ENCODE results near the gene CDC23. TPM values are rescaled to one million over a fixed set of nuclear protein-coding genes. Genes with fewer than 3 reads are reported as not detected.

The CDC23 gene
- total RNA-seq, 4 donors from 2014 or later = 7.7 to 11.7 (median 10.4) TPM

GRCh38 chr5:138230981-138231589 is 18.0 kb upstream of the CDC23 start:
- H3K4me3 ChIP-seq = no peak overlapping the region
- DNase-seq = no peak
- peaks cover 0 to 6% (median 0%) of the 10 kb centered on the region in 3 donors for H3K9me3 ChIP-seq
- no peaks in the 10 kb centered on the region for H3K36me3 ChIP-seq
- no peak overlapping the region for H3K27ac ChIP-seq
- intact Hi-C loops (cut with DNase I; ENCODE audit: low total_unique reads) (no loop called here), in situ Hi-C loops (cut with MboI; ENCODE audit: low sequenced_read_pairs in 4 of 4) (no loop called here)
- H3K4me1 ChIP-seq = no peaks in the 10 kb centered on the region
- no peaks in the 10 kb centered on the region for H3K27me3 ChIP-seq
- ATAC-seq = no peak
- no peak for TF ChIP-seq POLR2A (IDR thresholded peaks at IDR 0.05)
- TF ChIP-seq CTCF (IDR thresholded peaks at IDR 0.05 in 4 of 5, conservative IDR thresholded peaks at IDR 0.05 in 1 of 5) = no peak

GRCh38 chr5:138230261-138230660 is 17.1 kb upstream of the CDC23 start:
- in situ Hi-C loops (cut with MboI; ENCODE audit: low sequenced_read_pairs in 4 of 4) = no loop called here
- H3K36me3 ChIP-seq = no peaks in the 10 kb centered on the region
- TF ChIP-seq CTCF (IDR thresholded peaks at IDR 0.05 in 4 of 5, conservative IDR thresholded peaks at IDR 0.05 in 1 of 5) (no peak), POLR2A (IDR thresholded peaks at IDR 0.05) (no peak)
- intact Hi-C loops (cut with DNase I; ENCODE audit: low total_unique reads) = no loop called here
- no peak for DNase-seq
- no peak overlapping the region for H3K27ac ChIP-seq
- H3K4me1 ChIP-seq = no peaks in the 10 kb centered on the region
- no peaks in the 10 kb centered on the region for H3K27me3 ChIP-seq
- H3K4me3 ChIP-seq = no peak overlapping the region
- no peak for ATAC-seq
- H3K9me3 ChIP-seq = peaks cover 0 to 7% (median 0%) of the 10 kb centered on the region in 3 donors

- in situ Hi-C loops (cut with MboI; ENCODE audit: low sequenced_read_pairs in 4 of 4) = loop anchor here in 2 of 4 donors (10.0 kb wide), 2 partner anchors 175 to 185 kb away; no protein-coding TSS in a partner anchor
- DNase-seq = no peak
- Histone ChIP-seq H3K9me3 (peaks cover 0 to 7% (median 0%) of the 10 kb centered on the region in 3 donors), H3K27ac (no peak overlapping the region), H3K36me3 (no peaks in the 10 kb centered on the region), H3K4me1 (no peaks in the 10 kb centered on the region), H3K4me3 (no peak overlapping the region), H3K27me3 (no peaks in the 10 kb centered on the region)
- ATAC-seq = no peak
- TF ChIP-seq POLR2A (IDR thresholded peaks at IDR 0.05) (no peak), CTCF (IDR thresholded peaks at IDR 0.05 in 4 of 5, conservative IDR thresholded peaks at IDR 0.05 in 1 of 5) (no peak)
- intact Hi-C loops (cut with DNase I; ENCODE audit: low total_unique reads) = no loop called here
Observed at GRCh38 chr5:138229387-138229786, 16.3 kb upstream of the CDC23 start.

- Histone ChIP-seq H3K27me3 (no peaks in the 10 kb centered on the region), H3K27ac (no peak overlapping the region), H3K4me1 (peaks cover 0 to 3% of the 10 kb centered on the region in 2 donors), H3K36me3 (no peaks in the 10 kb centered on the region), H3K9me3 (peaks cover 0 to 7% (median 0%) of the 10 kb centered on the region in 3 donors), H3K4me3 (no peak overlapping the region)
- intact Hi-C loops (cut with DNase I; ENCODE audit: low total_unique reads) (no loop called here), in situ Hi-C loops (cut with MboI; ENCODE audit: low sequenced_read_pairs in 4 of 4) (loop anchor here in 2 of 4 donors (10.0 kb wide), 2 partner anchors 178 to 188 kb away; no protein-coding TSS in a partner anchor)
- no peak for TF ChIP-seq CTCF (IDR thresholded peaks at IDR 0.05 in 4 of 5, conservative IDR thresholded peaks at IDR 0.05 in 1 of 5)
- no peak for TF ChIP-seq POLR2A (IDR thresholded peaks at IDR 0.05)
- DNase-seq (no peak), ATAC-seq (no peak)
Observed at GRCh38 chr5:138226910-138227309, 13.8 kb upstream of the CDC23 start.
